SK-N-SH (cell line): ENCODE measurements around the gene EPB41L4B. TPM values are rescaled to one million over a fixed set of nuclear protein-coding genes. Genes with fewer than 3 reads are reported as not detected.
A peak's percentile ranks its signal among the peaks of the same experiment; 100 is the strongest.

Experiments used
- CTCF ChIA-PET: fragments of 300-600, 350-600 bp; formaldehyde crosslinking; extraction: SDS; loops from one replicate; lab custom pipeline; 2021; lab: Yijun Ruan, JAX
- POLR2A ChIA-PET: fragments of 350-600 bp; sonication (Branson Sonifier 250); formaldehyde crosslinking; extraction: SDS; loops from one replicate; lab custom pipeline; 2020; ENCODE audit warnings: antibody characterized with exemption, inconsistent platforms; lab: Yijun Ruan, JAX
- DNase-seq: peaks from one replicate; pipeline ENCODE4 v3.0.0; 2012
- H2AFZ ChIP-seq: fragments of 200-600 bp; sonication (generic); 2 replicates; pipeline ENCODE4 v1.8.1; 2016; ENCODE audit warnings: antibody characterized with exemption, mild to moderate bottlenecking, low read depth
- H3F3A ChIP-seq: fragments of 200-600 bp; sonication (generic); replicated peaks from 2 replicates; pipeline ENCODE3; 2016; ENCODE audit warnings: antibody characterized with exemption, mild to moderate bottlenecking; ENCODE audit not compliant: insufficient read depth
- H3K27ac ChIP-seq, 2 experiments: fragments of 200-500 bp in 1 of 2; fragments of 200-600 bp in 1 of 2; sonication (Bioruptor generic) in 1 of 2; sonication (generic), shearing (Covaris generic) in 1 of 2; 2 replicates each; pipeline versions ENCODE4 v1.5.1 to v1.6.1; 2014 to 2016; ENCODE audit warnings: low read depth in 2 of 2, inconsistent platforms in 1 of 2, low read length in 1 of 2, mild to moderate bottlenecking in 1 of 2, mixed read lengths in 1 of 2
- H3K27me3 ChIP-seq: fragments of 200-600 bp; sonication (generic), shearing (Covaris generic); 2 replicates; pipeline ENCODE4 v1.6.1; 2016; ENCODE audit warnings: mixed run types; ENCODE audit not compliant: insufficient read depth
- H3K36me3 ChIP-seq, 2 experiments: fragments of 200-500 bp in 1 of 2; fragments of 200-600 bp in 1 of 2; sonication (Bioruptor generic) in 1 of 2; sonication (generic) in 1 of 2; replicated peaks in 1 of 2; 2 replicates each; pipeline versions ENCODE3 to v1.5.1; 2014 to 2016; ENCODE audit warnings: low read length in 1 of 2, mild to moderate bottlenecking in 1 of 2; ENCODE audit not compliant: insufficient read depth in 2 of 2, control insufficient read depth in 1 of 2
- H3K4me1 ChIP-seq, 2 experiments: fragments of 200-500 bp in 1 of 2; fragments of 200-600 bp in 1 of 2; sonication (Bioruptor generic) in 1 of 2; sonication (generic), shearing (Covaris generic) in 1 of 2; 2 replicates each; pipeline versions ENCODE4 v1.5.1 to v1.6.1; 2014 to 2016; ENCODE audit warnings: low read depth in 1 of 2, low read length in 1 of 2, mixed run types in 1 of 2; ENCODE audit not compliant: insufficient read depth in 2 of 2, control insufficient read depth in 1 of 2
- H3K4me2 ChIP-seq: fragments of 200-600 bp; sonication (generic), shearing (Covaris generic); 2 replicates; pipeline ENCODE4 v1.6.1; 2017; ENCODE audit warnings: mixed run types
- H3K4me3 ChIP-seq, 2 experiments: fragments of 200-500 bp in 1 of 2; fragments of 200-600 bp in 1 of 2; sonication (Bioruptor generic) in 1 of 2; sonication (generic), shearing (Covaris generic) in 1 of 2; 2 replicates each; pipeline versions ENCODE4 v1.5.1 to v1.8.1; 2014 to 2016; ENCODE audit warnings: low read depth in 2 of 2, inconsistent platforms in 1 of 2, low read length in 1 of 2, mild to moderate bottlenecking in 1 of 2, mixed read lengths in 1 of 2, moderate library complexity in 1 of 2
- H3K79me2 ChIP-seq: fragments of 200-600 bp; sonication (generic); 2 replicates; pipeline ENCODE4 v1.8.1; 2017; ENCODE audit warnings: mild to moderate bottlenecking; ENCODE audit not compliant: insufficient read depth
- H3K9ac ChIP-seq: fragments of 200-600 bp; sonication (generic); 2 replicates; pipeline ENCODE4 v1.6.1; 2017; ENCODE audit warnings: mixed run types
- H3K9me2 ChIP-seq: fragments of 200-600 bp; sonication (generic); 2 replicates; pipeline ENCODE4 v1.6.1; 2017; ENCODE audit warnings: mixed run types
- H3K9me3 ChIP-seq: fragments of 200-600 bp; sonication (generic); 2 replicates; pipeline ENCODE4 v1.6.1; 2017; ENCODE audit warnings: mixed run types, mild to moderate bottlenecking, moderate library complexity
- H4K20me1 ChIP-seq: fragments of 200-600 bp; sonication (generic); 2 replicates; pipeline ENCODE4 v1.6.1; 2017; ENCODE audit warnings: mild to moderate bottlenecking, mixed run types; ENCODE audit not compliant: insufficient read depth
- CHD2 ChIP-seq: fragments of 150-350 bp; IDR thresholded peaks from 2 replicates; pipeline ENCODE4 v1.6.1; 2018; ENCODE audit warnings: low read length; ENCODE audit not compliant: partially characterized antibody
- EP300 ChIP-seq, 2 experiments: IDR thresholded peaks; 2 replicates each; pipeline versions ENCODE4 v1.4.0 to v1.6.1; 2012; ENCODE audit warnings: borderline replicate concordance in 1 of 2, low read depth in 1 of 2, low read length in 1 of 2
- FOXJ3 ChIP-seq: sonication (generic); formaldehyde crosslinking; IDR thresholded peaks from 2 replicates; pipeline ENCODE4 v1.5.1; 2020; ENCODE audit warnings: mild to moderate bottlenecking, missing genetic modification reagents
- JUND ChIP-seq: IDR thresholded peaks from 2 replicates; pipeline ENCODE4 v1.4.0; 2012
- MXI1 ChIP-seq: IDR thresholded peaks from 2 replicates; pipeline ENCODE4 v1.6.1; 2012; ENCODE audit warnings: mild to moderate bottlenecking, low read depth, low read length, improper control_type of control experiment
- RAD21 ChIP-seq: IDR thresholded peaks from 2 replicates; pipeline ENCODE4 v1.6.1; 2012; ENCODE audit warnings: mild to moderate bottlenecking, low read length
- REST ChIP-seq: IDR thresholded peaks from 2 replicates; pipeline ENCODE4 v1.6.1; 2012; ENCODE audit warnings: mild to moderate bottlenecking, low read depth, low read length, moderate library complexity
- TCF12 ChIP-seq: IDR thresholded peaks from 2 replicates; pipeline ENCODE4 v1.4.0; 2012
- WGBS: methylation state at CpG from one replicate; pipeline ENCODE4 v1.1.6; 2017; ENCODE audit warnings: low lambda C conversion rate; 5-methylcytosine and 5-hydroxymethylcytosine counted together
- polyA plus RNA-seq, 3 experiments: library from polyadenylated mRNA; depleted of rRNA; stranded (reverse); fragments of >200 nt; gene quantifications; 2 replicates each; pipeline ENCODE4 v1.2.3, GENCODE V29; 2012
- TF ChIP-seq, protein P1 (sequence below): IDR thresholded peaks from 2 replicates; pipeline ENCODE4 v1.4.0; 2012; ENCODE audit warnings: low read depth
- TF ChIP-seq, protein P2 (sequence below): fragments of 150-350 bp; IDR thresholded peaks from 2 replicates; pipeline ENCODE4 v1.6.1; 2017; ENCODE audit warnings: antibody characterized with exemption, low read length, low read depth, borderline replicate concordance
- TF ChIP-seq, protein P3 (sequence below): IDR thresholded peaks from 2 replicates; pipeline ENCODE4 v1.4.0; 2012; ENCODE audit warnings: low read depth, borderline replicate concordance
- TF ChIP-seq, protein P4 (sequence below): fragments of 200-600 bp; sonication (generic); IDR thresholded peaks from 2 replicates; pipeline ENCODE4 v1.6.1; 2017; ENCODE audit warnings: antibody characterized with exemption, mild to moderate bottlenecking, moderate library complexity

Gene EPB41L4B
- polyA plus RNA-seq, 1 of the 3 experiments (the other 2 are of a cell fraction): 0.59 TPM

DNA sequence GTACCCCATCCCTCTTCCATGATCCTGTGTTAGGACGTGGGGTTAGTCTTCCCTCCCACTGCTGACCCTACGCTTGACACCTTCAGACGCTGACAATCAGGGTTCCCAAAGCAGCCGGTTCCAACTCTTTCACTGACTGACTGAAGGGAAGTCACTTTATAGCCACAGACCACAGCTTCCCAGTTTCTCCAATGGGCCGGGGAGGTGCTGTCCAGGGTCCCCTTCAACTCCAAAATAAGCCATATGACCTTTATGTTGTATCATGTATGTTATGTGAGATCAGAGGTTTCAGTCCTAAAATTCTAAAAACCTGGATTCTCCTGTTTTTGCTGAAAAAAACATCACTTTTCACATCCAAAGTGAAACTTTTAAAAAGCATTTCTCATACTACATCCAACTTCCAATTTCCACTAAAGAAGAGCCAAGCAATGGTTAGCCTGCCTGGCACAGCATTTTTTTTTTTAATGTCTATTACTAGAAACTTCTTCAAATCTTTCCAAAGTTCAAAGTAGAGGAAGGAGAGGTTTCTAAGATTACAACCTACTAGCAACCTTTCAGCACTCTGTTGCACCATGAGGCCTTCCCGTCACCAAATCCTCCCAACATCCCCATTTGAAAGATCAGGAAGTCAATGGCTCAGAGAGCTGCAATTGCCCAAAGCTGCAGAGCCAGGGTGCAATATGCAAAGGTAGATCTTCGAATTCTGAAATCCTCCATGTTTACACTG, 5.2 kb downstream of the EPB41L4B start:
- H3K4me2 ChIP-seq: no peak overlapping the region
- peaks cover 3% of the 10 kb centered on the region for H3F3A ChIP-seq
- H3K27ac ChIP-seq: no peak overlapping the region
- no peaks in the 10 kb centered on the region; the same call in 1 of the 2 replicates for H3K27me3 ChIP-seq
- no peaks in the 10 kb centered on the region for H3K36me3 ChIP-seq
- WGBS: 85% methylated on average over 7 of the region's 7 CpGs
- peaks cover 8 to 37% of the 10 kb centered on the region in 2 experiments; a peak in 3 of 4 replicates for H3K4me1 ChIP-seq
- DNase-seq: no peak
- ChIA-PET CTCF (interaction anchor here (1.0 to 2.2 kb wide), 6 partner anchors 9 to 132 kb away, joined by 3 to 11 read pairs (median 6); no protein-coding TSS in a partner anchor), POLR2A (no interaction called here)
- H4K20me1 ChIP-seq: no peaks in the 10 kb centered on the region
- no peaks in the 10 kb centered on the region for H3K9me2 ChIP-seq
- no peak overlapping the region for H3K4me3 ChIP-seq
- no peak overlapping the region for H2AFZ ChIP-seq
- no peak overlapping the region for H3K9ac ChIP-seq
- TF ChIP-seq REST: peak; percentile 78
- no peak for TF ChIP-seq TCF12
- H3K9me3 ChIP-seq: no peaks in the 10 kb centered on the region
- H3K79me2 ChIP-seq: no peaks in the 10 kb centered on the region

DNA sequence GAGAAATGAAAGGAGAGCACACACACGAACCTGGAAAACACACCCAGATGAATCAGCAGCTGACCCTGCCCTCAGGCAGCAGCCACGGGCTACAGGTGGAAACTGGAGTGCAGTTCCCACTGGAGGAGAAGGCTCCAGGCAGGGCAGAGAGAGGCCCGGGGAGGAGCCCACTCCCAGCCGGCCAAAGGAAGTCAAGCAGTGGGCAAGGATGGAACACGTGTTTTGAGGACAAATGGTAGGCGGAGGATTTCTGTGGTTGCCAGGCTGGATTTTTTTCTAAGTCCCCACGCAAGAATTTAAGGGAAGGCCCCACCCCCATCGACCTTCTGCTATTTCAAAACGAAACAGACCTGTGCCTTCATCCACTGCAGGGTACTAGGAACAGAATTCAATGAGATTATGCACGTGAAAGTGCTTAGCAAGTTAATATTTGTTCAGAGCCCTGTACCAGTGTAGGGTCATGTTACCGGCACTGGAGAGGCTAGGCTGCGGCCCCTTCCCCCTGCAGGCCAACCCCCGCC, 6.8 kb downstream of the EPB41L4B start:
- TF ChIP-seq FOXJ3 (no peak), EP300 (IDR thresholded peaks at IDR 0.05; ENCODE audit: borderline replicate concordance in 1 of 2, low read depth in 1 of 2, low read length in 1 of 2) (no peak)
- TF ChIP-seq, all 33 proteins: peak for 0
- no peak for DNase-seq
- no peak overlapping the region for H3K4me3 ChIP-seq
- H3F3A ChIP-seq: peaks cover 3% of the 10 kb centered on the region
- peaks cover 8 to 31% of the 10 kb centered on the region in 2 experiments; a peak in 3 of 4 replicates for H3K4me1 ChIP-seq
- H3K79me2 ChIP-seq: no peaks in the 10 kb centered on the region
- H4K20me1 ChIP-seq: no peaks in the 10 kb centered on the region
- no peak overlapping the region for H3K27ac ChIP-seq
- WGBS: 70% methylated on average over 13 of the region's 13 CpGs
- no peak overlapping the region for H3K4me2 ChIP-seq
- no peak overlapping the region for H2AFZ ChIP-seq
- no peaks in the 10 kb centered on the region for H3K9me3 ChIP-seq
- no peaks in the 10 kb centered on the region for H3K9me2 ChIP-seq
- H3K9ac ChIP-seq: no peak overlapping the region
- no peaks in the 10 kb centered on the region for H3K27me3 ChIP-seq
- H3K36me3 ChIP-seq: no peaks in the 10 kb centered on the region
- POLR2A ChIA-PET: no interaction called here
- CTCF ChIA-PET: no interaction called here

DNA sequence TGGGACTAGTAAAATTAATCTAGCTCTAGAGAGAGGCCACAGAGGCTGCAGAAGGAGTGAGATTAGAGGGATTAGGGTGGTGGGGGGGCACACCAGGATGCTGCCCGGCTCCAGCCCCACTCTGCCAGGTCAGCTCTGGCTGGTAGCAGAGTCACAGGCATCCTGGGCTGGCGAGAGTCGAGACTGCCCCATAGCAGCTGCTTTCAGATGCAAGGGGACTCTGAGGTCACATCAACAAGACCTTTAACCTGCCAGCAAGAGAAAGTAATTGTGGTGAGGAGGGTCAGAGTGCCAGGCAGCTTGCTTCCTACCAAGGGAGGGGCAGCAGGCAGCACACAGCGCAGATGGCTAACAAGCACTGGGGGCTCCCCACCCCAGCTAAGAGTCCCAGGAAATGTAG, 7.5 kb downstream of the EPB41L4B start:
- Histone ChIP-seq H3F3A (no peaks in the 10 kb centered on the region), H4K20me1 (no peaks in the 10 kb centered on the region), H3K79me2 (no peaks in the 10 kb centered on the region), H2AFZ (no peak overlapping the region), H3K4me1 (peaks cover 8 to 26% of the 10 kb centered on the region in 2 experiments; a peak in 3 of 4 replicates), H3K4me2 (no peak overlapping the region), H3K9me2 (no peaks in the 10 kb centered on the region), H3K27ac (no peak overlapping the region), H3K9me3 (no peaks in the 10 kb centered on the region), H3K9ac (no peak overlapping the region), H3K4me3 (no peak overlapping the region), H3K27me3 (no peaks in the 10 kb centered on the region), H3K36me3 (no peaks in the 10 kb centered on the region)
- WGBS: 81% methylated on average over 2 of the region's 4 CpGs
- DNase-seq: no peak
- POLR2A ChIA-PET: no interaction called here
- CTCF ChIA-PET: interaction anchor here (0.8 kb wide), 1 partner anchor 8 kb away, joined by 3 read pairs; no protein-coding TSS in a partner anchor
- TF ChIP-seq, protein P1, sequence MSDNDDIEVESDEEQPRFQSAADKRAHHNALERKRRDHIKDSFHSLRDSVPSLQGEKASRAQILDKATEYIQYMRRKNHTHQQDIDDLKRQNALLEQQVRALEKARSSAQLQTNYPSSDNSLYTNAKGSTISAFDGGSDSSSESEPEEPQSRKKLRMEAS: no peak
- no peak for TF ChIP-seq MXI1
- TF ChIP-seq, protein P2, sequence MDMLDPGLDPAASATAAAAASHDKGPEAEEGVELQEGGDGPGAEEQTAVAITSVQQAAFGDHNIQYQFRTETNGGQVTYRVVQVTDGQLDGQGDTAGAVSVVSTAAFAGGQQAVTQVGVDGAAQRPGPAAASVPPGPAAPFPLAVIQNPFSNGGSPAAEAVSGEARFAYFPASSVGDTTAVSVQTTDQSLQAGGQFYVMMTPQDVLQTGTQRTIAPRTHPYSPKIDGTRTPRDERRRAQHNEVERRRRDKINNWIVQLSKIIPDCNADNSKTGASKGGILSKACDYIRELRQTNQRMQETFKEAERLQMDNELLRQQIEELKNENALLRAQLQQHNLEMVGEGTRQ: no peak
- no peak for TF ChIP-seq CHD2
- TF ChIP-seq FOXJ3: no peak
- TF ChIP-seq JUND: no peak
- TF ChIP-seq, protein P3, sequence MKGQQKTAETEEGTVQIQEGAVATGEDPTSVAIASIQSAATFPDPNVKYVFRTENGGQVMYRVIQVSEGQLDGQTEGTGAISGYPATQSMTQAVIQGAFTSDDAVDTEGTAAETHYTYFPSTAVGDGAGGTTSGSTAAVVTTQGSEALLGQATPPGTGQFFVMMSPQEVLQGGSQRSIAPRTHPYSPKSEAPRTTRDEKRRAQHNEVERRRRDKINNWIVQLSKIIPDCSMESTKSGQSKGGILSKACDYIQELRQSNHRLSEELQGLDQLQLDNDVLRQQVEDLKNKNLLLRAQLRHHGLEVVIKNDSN: no peak
- no peak for TF ChIP-seq RAD21
- TF ChIP-seq, protein P4, sequence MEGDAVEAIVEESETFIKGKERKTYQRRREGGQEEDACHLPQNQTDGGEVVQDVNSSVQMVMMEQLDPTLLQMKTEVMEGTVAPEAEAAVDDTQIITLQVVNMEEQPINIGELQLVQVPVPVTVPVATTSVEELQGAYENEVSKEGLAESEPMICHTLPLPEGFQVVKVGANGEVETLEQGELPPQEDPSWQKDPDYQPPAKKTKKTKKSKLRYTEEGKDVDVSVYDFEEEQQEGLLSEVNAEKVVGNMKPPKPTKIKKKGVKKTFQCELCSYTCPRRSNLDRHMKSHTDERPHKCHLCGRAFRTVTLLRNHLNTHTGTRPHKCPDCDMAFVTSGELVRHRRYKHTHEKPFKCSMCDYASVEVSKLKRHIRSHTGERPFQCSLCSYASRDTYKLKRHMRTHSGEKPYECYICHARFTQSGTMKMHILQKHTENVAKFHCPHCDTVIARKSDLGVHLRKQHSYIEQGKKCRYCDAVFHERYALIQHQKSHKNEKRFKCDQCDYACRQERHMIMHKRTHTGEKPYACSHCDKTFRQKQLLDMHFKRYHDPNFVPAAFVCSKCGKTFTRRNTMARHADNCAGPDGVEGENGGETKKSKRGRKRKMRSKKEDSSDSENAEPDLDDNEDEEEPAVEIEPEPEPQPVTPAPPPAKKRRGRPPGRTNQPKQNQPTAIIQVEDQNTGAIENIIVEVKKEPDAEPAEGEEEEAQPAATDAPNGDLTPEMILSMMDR: no peak
